Stimulated activated CD4-positive, alpha-beta T cell treated with anti-CD3 and anti-CD28 coated beads, Interleukin-15, amount 100 ng/mL, for 48 hours (primary cell): ENCODE measurements around the gene TSHZ3.

Experiments
- DNase-seq, 2 donors: peaks; one replicate each; pipeline ENCODE4 v3.0.0-alpha.2; 2020; ENCODE audit warnings: low read depth in 2 of 2

TSHZ3 gene

GRCh38 chr19:31263328-31263727, 85.9 kb downstream of the TSHZ3 start:
- DNase-seq: no peak

GRCh38 chr19:31262725-31263191, 86.5 kb downstream of the TSHZ3 start:
- no peak for DNase-seq

- no peak for DNase-seq
Measured at GRCh38 chr19:31261603-31262212, 87.5 kb downstream of the TSHZ3 start.

- DNase-seq: no peak
Measured at GRCh38 chr19:31261019-31261602, 88.1 kb downstream of the TSHZ3 start.

GRCh38 chr19:31260171-31260933, 88.9 kb downstream of the TSHZ3 start:
- no peak for DNase-seq

- no peak for DNase-seq
Measured at GRCh38 chr19:31258211-31259052, 90.8 kb downstream of the TSHZ3 start.

GRCh38 chr19:31257426-31258130, 91.7 kb downstream of the TSHZ3 start:
- DNase-seq: no peak

GRCh38 chr19:31257025-31257424, 92.2 kb downstream of the TSHZ3 start:
- no peak for DNase-seq

GRCh38 chr19:31256593-31256960, 92.7 kb downstream of the TSHZ3 start:
- no peak for DNase-seq

- DNase-seq: no peak
Measured at GRCh38 chr19:31255831-31256592, 93.2 kb downstream of the TSHZ3 start.

- no peak for DNase-seq
Measured at GRCh38 chr19:31255174-31255799, 93.9 kb downstream of the TSHZ3 start.

GRCh38 chr19:31254611-31255010, 94.6 kb downstream of the TSHZ3 start:
- DNase-seq: no peak

GRCh38 chr19:31254180-31254551, 95.1 kb downstream of the TSHZ3 start:
- DNase-seq: no peak

GRCh38 chr19:31253526-31254179, 95.6 kb downstream of the TSHZ3 start:
- no peak for DNase-seq

- no peak for DNase-seq
Measured at GRCh38 chr19:31252441-31252840, 96.8 kb downstream of the TSHZ3 start.

- no peak for DNase-seq
Measured at GRCh38 chr19:31249217-31249616, 100.0 kb downstream of the TSHZ3 start.

GRCh38 chr19:31235806-31236205, 113.4 kb downstream of the TSHZ3 start:
- no peak for DNase-seq

- no peak for DNase-seq
Measured at GRCh38 chr19:31233295-31233800, 115.9 kb downstream of the TSHZ3 start.

- no peak for DNase-seq
Measured at GRCh38 chr19:31232871-31233270, 116.4 kb downstream of the TSHZ3 start.

- no peak for DNase-seq
Measured at GRCh38 chr19:31232180-31232579, 117.1 kb downstream of the TSHZ3 start.
